NCI-H146 treated with DMSO at 0.1 percent for 48 hours (cell line): ENCODE measurements around the gene GC.
"Not testable (repeated sequence)": the region's sequence is repeated elsewhere in the genome, so short reads cannot be mapped to it uniquely, and the experiment has no call there.

Experiments used
- DNase-seq: peaks from one replicate; lab custom pipeline; 2025; ENCODE audit not compliant: unreplicated experiment; lab: John Stamatoyannopoulos, UW

GC gene

DNA sequence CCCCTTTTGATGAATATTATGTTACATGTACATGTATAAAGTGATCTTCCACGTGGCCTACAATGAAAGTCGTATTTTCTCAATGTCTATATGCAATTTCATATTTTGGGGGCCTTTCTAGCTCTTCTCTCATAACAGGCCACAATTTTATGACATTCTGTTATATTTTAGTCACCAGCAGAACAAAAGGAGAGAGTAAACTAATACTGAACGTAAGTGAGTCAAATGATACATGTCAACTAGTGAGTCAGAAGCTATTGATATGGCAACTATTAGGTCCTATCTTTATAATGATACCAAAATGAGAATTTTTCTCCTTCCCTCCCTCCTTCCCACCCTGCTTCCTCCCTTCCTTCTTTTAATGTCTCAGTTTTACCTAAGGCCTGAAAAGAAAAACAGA, 14.4 kb downstream of the GC start:
- DNase-seq: no peak

DNA sequence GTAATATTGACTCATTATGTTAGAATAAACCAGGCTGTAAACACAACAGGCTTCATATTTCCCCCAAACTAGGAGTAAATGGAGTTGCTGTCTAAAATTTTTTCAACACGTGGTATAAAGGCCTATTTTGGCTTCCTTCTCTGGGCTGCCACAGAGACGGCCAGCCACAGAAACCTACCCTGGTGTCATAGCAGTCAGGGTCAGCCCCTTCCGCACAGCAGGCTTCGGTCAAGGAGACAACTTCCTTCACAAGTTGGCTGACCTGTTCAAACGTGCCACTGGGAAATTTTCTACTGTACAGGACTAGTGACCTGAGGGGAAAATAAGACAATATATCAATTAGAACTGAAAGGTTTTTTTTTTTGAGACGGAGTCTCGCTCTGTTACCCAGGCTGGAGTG, 15.8 kb downstream of the GC start:
- no peak for DNase-seq

DNA sequence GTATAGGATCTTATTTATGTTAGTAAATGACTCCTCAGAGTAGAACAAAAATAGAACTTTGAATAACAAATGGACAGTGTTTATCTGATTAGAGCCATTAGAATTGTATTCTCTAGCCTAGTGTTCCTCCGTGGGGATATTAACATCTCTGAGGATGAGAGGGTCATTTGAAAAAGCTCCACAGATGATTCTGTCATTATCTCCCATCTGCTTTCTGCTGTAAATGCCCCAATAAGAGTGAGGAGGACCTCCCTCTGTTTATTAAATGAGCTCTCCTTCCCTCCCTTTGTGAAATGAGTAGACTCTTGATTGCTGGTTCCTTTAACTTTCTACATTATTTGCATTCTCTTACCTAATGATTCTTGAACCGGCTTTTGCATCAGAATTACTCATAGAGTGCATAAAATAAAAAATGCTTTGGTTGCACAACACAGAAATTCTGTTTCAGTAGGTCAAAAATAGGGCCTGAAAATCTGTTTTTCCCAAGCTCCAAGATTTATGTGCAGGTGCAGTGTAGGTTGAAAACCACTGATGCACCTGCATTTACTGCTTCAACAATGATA, 18.0 kb downstream of the GC start:
- no peak for DNase-seq

DNA sequence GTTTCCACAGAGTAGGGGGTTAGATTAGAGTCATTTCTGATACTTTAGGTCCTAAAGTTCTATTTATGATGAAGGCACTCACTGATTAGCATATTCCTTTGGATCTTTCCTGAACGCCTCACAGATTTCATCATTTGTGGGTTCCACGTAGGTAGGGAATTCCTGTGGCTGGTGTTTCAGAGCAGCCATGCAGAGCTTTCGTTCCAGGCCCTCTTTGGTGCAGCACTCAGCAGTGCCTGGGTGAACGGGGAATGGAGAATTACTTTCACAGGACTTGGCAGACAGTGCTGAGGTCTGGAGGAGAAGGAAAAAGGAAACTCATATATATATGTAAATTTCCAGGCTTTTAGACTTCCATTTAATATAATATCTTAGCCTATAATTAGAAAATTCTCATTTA, 18.5 kb downstream of the GC start:
- no peak for DNase-seq

GRCh38 chr4:71752383-71753042, 31.4 kb downstream of the GC start:
- no peak for DNase-seq

DNA sequence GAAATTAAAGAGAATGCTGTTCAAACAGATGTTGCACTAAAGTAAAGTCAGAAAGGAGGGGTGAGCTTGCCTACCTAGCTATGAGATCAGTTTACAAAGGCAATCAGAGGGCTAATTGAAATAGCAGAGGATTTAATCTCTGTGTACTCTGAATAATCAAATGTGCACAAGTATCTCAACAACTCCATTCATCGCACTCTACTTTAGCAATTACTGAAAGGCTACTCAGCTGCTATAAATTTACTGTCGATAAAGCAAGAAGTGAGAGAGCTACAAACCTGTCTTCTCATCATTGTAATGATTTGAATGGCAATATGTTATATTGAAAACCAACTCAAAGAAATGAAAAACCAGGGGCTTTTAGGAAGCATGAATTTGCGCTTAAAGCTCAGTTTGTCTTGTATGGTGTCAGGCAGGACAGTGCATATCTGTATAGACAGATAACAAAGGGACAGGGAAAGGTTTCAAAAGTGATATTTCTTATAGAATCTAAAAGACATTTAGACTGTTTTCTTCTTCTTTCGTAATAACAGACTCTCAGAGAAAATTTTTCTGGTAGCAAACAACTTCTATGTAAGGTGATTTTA, 34.8 kb downstream of the GC start:
- DNase-seq: no peak

GRCh38 chr4:71746379-71746778, 37.5 kb downstream of the GC start:
- no peak for DNase-seq

- DNase-seq: not testable (repeated sequence)
Observed at GRCh38 chr4:71738782-71739181, 45.1 kb downstream of the GC start.

DNA sequence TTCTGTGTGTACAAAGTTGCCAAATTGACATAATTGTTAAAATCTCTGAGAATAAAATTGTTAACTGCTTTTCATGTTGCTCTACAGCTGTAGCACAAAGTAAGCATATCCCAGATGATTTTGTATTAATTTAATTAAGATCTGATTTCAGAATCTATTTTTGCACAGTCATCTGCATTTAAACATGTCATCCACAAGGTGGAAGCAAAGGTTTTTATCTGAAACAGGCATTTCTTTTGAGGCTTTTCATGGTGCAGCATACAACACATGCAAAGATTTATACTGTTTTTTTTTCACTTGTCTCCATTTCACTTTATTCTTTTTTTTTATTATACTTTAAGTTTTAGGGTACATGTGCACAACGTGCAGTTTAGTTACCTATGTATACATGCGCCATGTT, 51.2 kb downstream of the GC start:
- no peak for DNase-seq

GRCh38 chr4:71732066-71732465, 51.8 kb downstream of the GC start:
- no peak for DNase-seq

DNA sequence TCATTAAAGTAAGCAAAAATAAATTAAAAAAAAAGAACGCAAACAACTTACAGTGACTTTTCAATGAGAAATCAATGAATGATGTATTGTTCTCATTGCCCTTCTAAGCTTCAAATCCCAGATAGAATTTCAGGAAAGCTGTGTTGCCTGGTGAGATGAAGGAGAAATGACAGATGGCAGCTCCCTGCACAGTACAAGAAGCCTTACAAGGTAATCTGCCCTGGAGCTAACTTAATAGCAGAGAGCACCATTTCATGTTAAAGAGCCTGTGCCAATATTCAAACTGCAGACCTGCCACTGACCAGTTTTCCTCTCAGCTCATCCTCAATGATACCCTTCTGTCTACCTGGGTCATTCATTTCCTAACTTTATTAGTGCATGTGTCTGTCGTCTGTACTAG, 54.0 kb downstream of the GC start:
- DNase-seq: no peak

- DNase-seq: no peak
Observed at GRCh38 chr4:71713611-71714203, 70.2 kb downstream of the GC start.

DNA sequence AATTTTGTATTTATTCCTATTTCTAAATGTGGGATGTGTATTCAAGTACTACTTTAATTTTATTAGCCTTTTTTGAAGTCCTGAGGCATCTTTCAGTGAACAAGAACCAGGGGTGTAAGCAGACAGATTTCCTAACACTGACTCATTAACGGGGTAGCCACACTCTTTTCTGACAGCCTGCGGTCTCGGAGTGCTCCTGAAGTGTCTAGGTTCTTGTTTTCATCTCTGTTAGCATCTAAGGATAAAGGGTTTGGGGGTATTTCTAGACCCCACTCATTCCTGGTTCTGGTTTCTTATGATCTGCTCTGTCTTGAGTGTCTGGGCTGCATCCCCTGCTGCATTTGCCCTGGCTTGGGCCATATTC, 71.9 kb downstream of the GC start:
- no peak for DNase-seq

DNA sequence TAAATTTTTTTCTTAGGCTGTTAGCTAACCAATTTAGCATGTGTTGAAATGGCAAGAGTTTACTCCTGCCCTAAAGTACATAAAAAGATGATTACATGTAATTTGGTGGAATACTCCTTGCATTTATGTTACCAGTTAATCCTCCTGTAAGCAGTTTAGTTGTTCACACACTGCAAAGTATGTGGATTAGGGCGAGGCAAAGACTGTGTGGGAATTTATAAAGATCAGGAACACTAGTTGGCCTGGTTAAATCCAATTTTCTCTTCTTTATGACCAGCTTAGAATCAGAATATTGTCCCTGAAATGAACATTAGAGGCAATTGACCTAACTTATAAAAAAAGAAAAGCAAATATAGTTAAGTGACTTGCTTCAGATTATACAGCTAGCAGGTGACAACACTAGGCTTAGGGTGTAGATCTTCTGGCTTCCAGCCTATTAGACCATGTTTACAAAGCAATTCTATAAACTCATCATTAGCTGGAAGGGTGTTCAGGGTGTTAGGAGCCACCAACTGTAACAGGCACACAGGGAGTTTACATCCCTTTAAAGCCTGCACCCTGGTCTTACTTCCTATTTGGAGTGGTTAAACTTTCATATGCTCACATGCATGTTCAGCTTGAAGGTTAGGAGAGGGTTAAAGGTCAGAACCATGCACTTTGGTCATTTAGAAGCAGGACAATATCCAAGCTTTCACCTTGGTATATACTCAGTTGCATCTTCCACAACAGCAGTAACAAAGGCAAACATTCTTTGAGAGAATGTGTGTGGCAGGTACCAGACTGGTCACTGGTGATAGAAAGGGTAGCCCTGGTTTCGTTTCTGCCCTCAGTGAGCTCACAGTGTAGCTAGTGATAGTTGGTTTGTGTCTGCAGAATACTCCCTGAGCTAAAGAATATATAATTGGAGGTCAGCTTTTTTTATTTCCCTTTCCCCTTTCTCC, 72.6 kb downstream of the GC start:
- no peak for DNase-seq

GRCh38 chr4:71709961-71710360, 73.9 kb downstream of the GC start:
- no peak for DNase-seq

- no peak for DNase-seq
Observed at GRCh38 chr4:71698141-71698540, 85.7 kb downstream of the GC start.

GRCh38 chr4:71697031-71697430, 86.8 kb downstream of the GC start:
- no peak for DNase-seq

GRCh38 chr4:71694961-71695360, 88.9 kb downstream of the GC start:
- DNase-seq: no peak

DNA sequence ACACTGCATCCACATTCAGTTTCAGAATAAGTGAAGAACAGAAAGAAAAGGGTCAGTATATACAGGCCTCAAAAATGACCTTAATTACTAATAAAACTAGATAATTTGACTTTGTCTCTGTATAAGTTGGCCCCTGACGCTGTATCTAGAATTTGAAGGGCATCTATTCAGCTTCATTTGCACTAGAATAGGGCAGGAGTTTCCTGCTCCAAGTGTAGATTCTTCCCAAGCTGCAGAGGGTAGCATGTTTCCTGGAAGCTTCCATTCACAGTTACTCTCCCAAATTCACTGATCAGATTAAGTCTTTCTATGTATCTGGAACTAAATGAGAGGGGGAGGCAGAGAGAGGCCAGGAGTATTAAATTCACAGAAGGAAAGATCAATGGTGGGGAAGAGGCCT, 90.9 kb downstream of the GC start:
- DNase-seq: no peak

DNA sequence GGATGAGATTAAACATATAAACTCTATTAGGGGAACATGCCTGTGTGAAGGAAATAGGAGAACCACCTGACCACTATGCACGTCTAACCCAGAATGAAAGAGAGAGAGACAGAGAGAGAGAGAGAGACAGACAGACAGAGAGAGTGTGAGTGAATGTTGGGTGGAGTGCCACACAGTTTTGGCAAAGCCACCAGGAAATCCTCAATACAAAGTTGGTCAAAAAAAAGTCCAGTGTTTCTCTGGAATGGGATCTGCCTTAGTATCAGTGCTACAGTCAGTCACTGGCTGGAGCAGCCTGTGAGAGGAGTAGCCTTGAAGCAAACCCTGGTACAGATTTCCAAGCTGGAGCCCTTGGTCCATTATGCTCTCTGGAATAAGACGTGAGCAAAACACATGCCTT, 91.7 kb downstream of the GC start:
- no peak for DNase-seq
